Trophoblast cell (in vitro differentiated cells and primary cell): Measurements from ENCODE around the gene TRABD2B.

Experiments
- DNase-seq, 2 donors: peaks; one replicate each; pipeline ENCODE4 v3.0.0-alpha.2; 2016
- H2AFZ ChIP-seq: 2 replicates; pipeline ENCODE4 v1.6.1; 2013; ENCODE audit warnings: low read length, moderate library complexity, mild to moderate bottlenecking; ENCODE audit not compliant: insufficient read depth, poor library complexity
- H2AK5ac ChIP-seq: 2 replicates; pipeline ENCODE4 v1.6.1; 2013; ENCODE audit warnings: mild to moderate bottlenecking, low read length
- H2BK120ac ChIP-seq: 2 replicates; pipeline ENCODE4 v1.6.1; 2013; ENCODE audit warnings: low read length, mild to moderate bottlenecking, moderate library complexity; ENCODE audit not compliant: insufficient read depth, poor library complexity
- H2BK12ac ChIP-seq: 2 replicates; pipeline ENCODE4 v1.6.1; 2013; ENCODE audit warnings: mild to moderate bottlenecking, low read length, moderate library complexity
- H2BK5ac ChIP-seq: 2 replicates; pipeline ENCODE4 v1.6.1; 2013; ENCODE audit warnings: low read length, low read depth, moderate library complexity, mild to moderate bottlenecking; ENCODE audit not compliant: poor library complexity
- H3K14ac ChIP-seq: 2 replicates; pipeline ENCODE4 v1.6.1; 2013; ENCODE audit warnings: mild to moderate bottlenecking, low read length
- H3K18ac ChIP-seq: 2 replicates; pipeline ENCODE4 v1.6.1; 2013; ENCODE audit warnings: mild to moderate bottlenecking, low read length
- H3K23ac ChIP-seq: 2 replicates; pipeline ENCODE4 v1.6.1; 2013; ENCODE audit warnings: low read length
- H3K27ac ChIP-seq: 2 replicates; pipeline ENCODE4 v1.5.1; 2013; ENCODE audit warnings: low read depth, mild to moderate bottlenecking, inconsistent platforms, low read length, moderate library complexity
- H3K27me3 ChIP-seq: 2 replicates; pipeline ENCODE4 v1.6.1; 2013; ENCODE audit warnings: inconsistent platforms, mild to moderate bottlenecking, low read length, moderate library complexity; ENCODE audit not compliant: insufficient read depth
- H3K36me3 ChIP-seq, 2 experiments: 1 replicate in 1 of 2; 2 replicates in 1 of 2; pipeline ENCODE4 v1.6.1; 2013; ENCODE audit warnings: low read length in 2 of 2, mild to moderate bottlenecking in 2 of 2, moderate library complexity in 1 of 2; ENCODE audit not compliant: insufficient read depth in 2 of 2, control insufficient read depth in 1 of 2
- H3K4ac ChIP-seq: 2 replicates; pipeline ENCODE4 v1.6.1; 2013; ENCODE audit warnings: low read depth, mild to moderate bottlenecking, low read length, moderate library complexity
- H3K4me1 ChIP-seq, 2 experiments: 1 replicate in 1 of 2; 2 replicates in 1 of 2; pipeline ENCODE4 v1.6.1; 2013; ENCODE audit warnings: low read length in 2 of 2, mild to moderate bottlenecking in 2 of 2, moderate library complexity in 1 of 2; ENCODE audit not compliant: insufficient read depth in 2 of 2, control insufficient read depth in 1 of 2
- H3K4me2 ChIP-seq: 2 replicates; pipeline ENCODE4 v1.6.1; 2013; ENCODE audit warnings: inconsistent platforms, mild to moderate bottlenecking, low read length, moderate library complexity
- H3K4me3 ChIP-seq: 2 replicates; pipeline ENCODE4 v1.5.1; 2013; ENCODE audit warnings: mild to moderate bottlenecking, low read depth, low read length, inconsistent platforms
- H3K79me1 ChIP-seq: one replicate; pipeline ENCODE4 v1.6.1; 2013; ENCODE audit warnings: low read length
- H3K79me2 ChIP-seq: 2 replicates; pipeline ENCODE4 v1.6.1; 2013; ENCODE audit warnings: low read length, mild to moderate bottlenecking; ENCODE audit not compliant: control insufficient read depth, insufficient read depth, poor library complexity
- H3K9ac ChIP-seq: 2 replicates; pipeline ENCODE4 v1.6.1; 2013; ENCODE audit warnings: mild to moderate bottlenecking, low read length
- H3K9me3 ChIP-seq: 2 replicates; pipeline ENCODE4 v1.6.1; 2013; ENCODE audit warnings: low read depth, mild to moderate bottlenecking, control low read depth, inconsistent platforms, low read length; ENCODE audit not compliant: insufficient read depth
- H4K12ac ChIP-seq: 2 replicates; pipeline ENCODE4 v1.6.1; 2013; ENCODE audit warnings: low read depth, mild to moderate bottlenecking, low read length, moderate library complexity
- H4K8ac ChIP-seq: 2 replicates; pipeline ENCODE4 v1.6.1; 2013; ENCODE audit warnings: low read depth, mild to moderate bottlenecking, low read length, moderate library complexity
- H4K91ac ChIP-seq: one replicate; pipeline ENCODE4 v1.6.1; 2013; ENCODE audit warnings: low read depth, mild to moderate bottlenecking, low read length, moderate library complexity
- WGBS: extraction: QIAGEN DNeasy Blood & Tissue Kit; methylation state at CpG from one replicate; pipeline ENCODE4 v1.1.7; 2013; ENCODE audit warnings: missing lambda C conversion rate; ENCODE audit not compliant: insufficient read length, insufficient coverage; ENCODE audit errors: extremely low coverage; 5-methylcytosine and 5-hydroxymethylcytosine counted together

Gene TRABD2B

GRCh38 chr1:47936916-47937551, 60.2 kb downstream of the TRABD2B start:
- Histone ChIP-seq H3K4me3 (no peak overlapping the region), H2BK120ac (no peak overlapping the region), H4K12ac (no peak overlapping the region), H2BK12ac (no peak overlapping the region), H3K23ac (no peak overlapping the region), H3K79me2 (no peaks in the 10 kb centered on the region), H3K27me3 (no peaks in the 10 kb centered on the region), H2AFZ (no peak overlapping the region), H3K4ac (no peak overlapping the region), H3K79me1 (no peaks in the 10 kb centered on the region), H2AK5ac (no peak overlapping the region), H4K8ac (no peak overlapping the region), H3K9me3 (no peaks in the 10 kb centered on the region), H3K14ac (no peak overlapping the region), H3K4me1 (peaks cover 0 to 4% of the 10 kb centered on the region in 2 experiments), H2BK5ac (no peak overlapping the region), H3K9ac (no peak overlapping the region), H3K18ac (no peak overlapping the region), H3K4me2 (no peak overlapping the region), H4K91ac (no peak overlapping the region), H3K36me3 (no peaks in the 10 kb centered on the region), H3K27ac (no peak overlapping the region)
- no CpG with 5 or more reads among the region's 1 CpG for WGBS
- no peak for DNase-seq

- Histone ChIP-seq H3K36me3 (no peaks in the 10 kb centered on the region), H3K14ac (no peak overlapping the region), H2AK5ac (no peak overlapping the region), H3K4ac (no peak overlapping the region), H2BK5ac (no peak overlapping the region), H3K23ac (no peak overlapping the region), H3K9ac (no peak overlapping the region), H2BK12ac (no peak overlapping the region), H2AFZ (no peak overlapping the region), H3K27ac (no peak overlapping the region), H3K4me2 (no peak overlapping the region), H4K12ac (no peak overlapping the region), H3K27me3 (no peaks in the 10 kb centered on the region), H3K4me1 (peaks cover 0 to 4% of the 10 kb centered on the region in 2 experiments), H3K18ac (no peak overlapping the region), H3K4me3 (no peak overlapping the region), H3K9me3 (no peaks in the 10 kb centered on the region), H4K91ac (no peak overlapping the region), H3K79me2 (no peaks in the 10 kb centered on the region), H3K79me1 (no peaks in the 10 kb centered on the region), H4K8ac (no peak overlapping the region), H2BK120ac (no peak overlapping the region)
- WGBS = no CpG with 5 or more reads among the region's 1 CpG
- DNase-seq = no peak
Measured at GRCh38 chr1:47935856-47936255, 61.3 kb downstream of the TRABD2B start.

- Histone ChIP-seq H3K4me2 (no peak overlapping the region), H3K9me3 (no peaks in the 10 kb centered on the region), H4K12ac (no peak overlapping the region), H3K36me3 (no peaks in the 10 kb centered on the region), H4K91ac (no peak overlapping the region), H3K4ac (no peak overlapping the region), H3K18ac (no peak overlapping the region), H2BK5ac (no peak overlapping the region), H4K8ac (no peak overlapping the region), H3K4me3 (no peak overlapping the region), H3K27me3 (no peaks in the 10 kb centered on the region), H3K79me2 (no peaks in the 10 kb centered on the region), H3K9ac (no peak overlapping the region), H3K79me1 (no peaks in the 10 kb centered on the region), H2BK12ac (no peak overlapping the region), H2AK5ac (no peak overlapping the region), H2AFZ (no peak overlapping the region), H3K14ac (no peak overlapping the region), H3K27ac (no peak overlapping the region), H2BK120ac (no peak overlapping the region), H3K4me1 (peaks cover 0 to 4% of the 10 kb centered on the region in 2 experiments), H3K23ac (no peak overlapping the region)
- no CpG with 5 or more reads among the region's 4 CpGs for WGBS
- no peak for DNase-seq
Measured at GRCh38 chr1:47935163-47935562, 62.0 kb downstream of the TRABD2B start.

- WGBS = no CpG with 5 or more reads among the region's 9 CpGs
Measured at GRCh38 chr1:47934243-47934805, 62.9 kb downstream of the TRABD2B start.

More at GRCh38 chr1:47934243-47934805, 62.9 kb downstream of the TRABD2B start:
- Histone ChIP-seq H3K9ac (no peak overlapping the region), H3K79me2 (no peaks in the 10 kb centered on the region), H3K4ac (no peak overlapping the region), H2AFZ (no peak overlapping the region), H3K36me3 (no peaks in the 10 kb centered on the region), H3K14ac (no peak overlapping the region), H2BK120ac (no peak overlapping the region), H4K8ac (no peak overlapping the region), H2AK5ac (no peak overlapping the region), H2BK5ac (no peak overlapping the region), H3K4me2 (no peak overlapping the region), H3K9me3 (no peaks in the 10 kb centered on the region), H3K79me1 (no peaks in the 10 kb centered on the region), H3K18ac (no peak overlapping the region), H4K91ac (no peak overlapping the region), H3K4me3 (no peak overlapping the region), H4K12ac (peak overlapping the region; percentile 16), H3K27me3 (no peaks in the 10 kb centered on the region), H2BK12ac (no peak overlapping the region), H3K23ac (no peak overlapping the region), H3K4me1 (peaks cover 0 to 4% of the 10 kb centered on the region in 2 experiments), H3K27ac (no peak overlapping the region)
- no peak for DNase-seq
